Measurements from ENCODE around the gene TDP2.
"Not testable (repeated sequence)": the region's sequence is repeated elsewhere in the genome, so short reads cannot be mapped to it uniquely, and the experiment has no call there.

Gene TDP2

GRCh38 chr6:24664046-24664987 is 2.4 kb downstream of the TDP2 start:
- H3K27ac ChIP-seq (ENCODE audit: low read length), result no peak overlapping the region
- WGBS (ENCODE audit: insufficient coverage, insufficient read length), result no CpG with 5 or more reads among the region's 7 CpGs
- H3K36me3 ChIP-seq (ENCODE audit: control insufficient read depth, insufficient read depth, low read length), result peaks cover 2% of the 10 kb centered on the region; the same call in 1 of the 2 replicates
- H3K4me3 ChIP-seq (ENCODE audit: low read length), result no peak overlapping the region
- no peak for DNase-seq (ENCODE audit: low read depth, low spot score)
- no peaks in the 10 kb centered on the region for H3K27me3 ChIP-seq (ENCODE audit: control insufficient read depth, insufficient read depth, low read length)
- peaks cover 2% of the 10 kb centered on the region; the same call in 1 of the 2 replicates for H3K4me1 ChIP-seq (ENCODE audit: control insufficient read depth, insufficient read depth, low read length)
- no peaks in the 10 kb centered on the region; the same call in 1 of the 2 replicates for H3K9me3 ChIP-seq (ENCODE audit: control insufficient read depth, insufficient read depth, low read length)

- WGBS (ENCODE audit: insufficient coverage, insufficient read length), result no CpG with 5 or more reads among the region's 1 CpG
- no peak overlapping the region for H3K27ac ChIP-seq (ENCODE audit: low read length)
Observed at GRCh38 chr6:24663189-24663588, 3.5 kb downstream of the TDP2 start.

GRCh38 chr6:24662236-24662635 is 4.5 kb downstream of the TDP2 start:
- no peak overlapping the region for H3K27ac ChIP-seq (ENCODE audit: low read length)
- H3K36me3 ChIP-seq (ENCODE audit: control insufficient read depth, insufficient read depth, low read length), result peaks cover 2% of the 10 kb centered on the region; the same call in 1 of the 2 replicates
- H3K27me3 ChIP-seq (ENCODE audit: control insufficient read depth, insufficient read depth, low read length), result no peaks in the 10 kb centered on the region
- no CpG with 5 or more reads among the region's 10 CpGs for WGBS (ENCODE audit: insufficient coverage, insufficient read length)
- peaks cover 8% of the 10 kb centered on the region; the same call in 1 of the 2 replicates for H3K4me1 ChIP-seq (ENCODE audit: control insufficient read depth, insufficient read depth, low read length)
- no peak for DNase-seq (ENCODE audit: low read depth, low spot score)
- H3K9me3 ChIP-seq (ENCODE audit: control insufficient read depth, insufficient read depth, low read length), result no peaks in the 10 kb centered on the region
- no peak overlapping the region for H3K4me3 ChIP-seq (ENCODE audit: low read length)

More at GRCh38 chr6:24663189-24663588, 3.5 kb downstream of the TDP2 start:
- Histone ChIP-seq H3K4me1 (ENCODE audit: control insufficient read depth, insufficient read depth, low read length) (peaks cover 8% of the 10 kb centered on the region; the same call in 1 of the 2 replicates), H3K9me3 (ENCODE audit: control insufficient read depth, insufficient read depth, low read length) (no peaks in the 10 kb centered on the region), H3K27me3 (ENCODE audit: control insufficient read depth, insufficient read depth, low read length) (no peaks in the 10 kb centered on the region), H3K4me3 (ENCODE audit: low read length) (no peak overlapping the region), H3K36me3 (ENCODE audit: control insufficient read depth, insufficient read depth, low read length) (peaks cover 2% of the 10 kb centered on the region; the same call in 1 of the 2 replicates)
- no peak for DNase-seq (ENCODE audit: low read depth, low spot score)

GRCh38 chr6:24661759-24662158 is 4.9 kb downstream of the TDP2 start:
- not testable (repeated sequence) for H3K27me3 ChIP-seq (ENCODE audit: control insufficient read depth, insufficient read depth, low read length); H3K4me1 ChIP-seq (ENCODE audit: control insufficient read depth, insufficient read depth, low read length); H3K27ac ChIP-seq (ENCODE audit: low read length); H3K36me3 ChIP-seq (ENCODE audit: control insufficient read depth, insufficient read depth, low read length); DNase-seq (ENCODE audit: low read depth, low spot score); H3K4me3 ChIP-seq (ENCODE audit: low read length); H3K9me3 ChIP-seq (ENCODE audit: control insufficient read depth, insufficient read depth, low read length)
- no CpG with 5 or more reads among the region's 5 CpGs for WGBS (ENCODE audit: insufficient coverage, insufficient read length)

- Histone ChIP-seq H3K27ac (ENCODE audit: low read length) (no peak overlapping the region), H3K36me3 (ENCODE audit: control insufficient read depth, insufficient read depth, low read length) (peaks cover 2% of the 10 kb centered on the region; the same call in 1 of the 2 replicates), H3K9me3 (ENCODE audit: control insufficient read depth, insufficient read depth, low read length) (no peaks in the 10 kb centered on the region), H3K4me3 (ENCODE audit: low read length) (no peak overlapping the region), H3K4me1 (ENCODE audit: control insufficient read depth, insufficient read depth, low read length) (peaks cover 8% of the 10 kb centered on the region; the same call in 1 of the 2 replicates), H3K27me3 (ENCODE audit: control insufficient read depth, insufficient read depth, low read length) (no peaks in the 10 kb centered on the region)
- no CpG with 5 or more reads among the region's 2 CpGs for WGBS (ENCODE audit: insufficient coverage, insufficient read length)
- no peak for DNase-seq (ENCODE audit: low read depth, low spot score)
Observed at GRCh38 chr6:24660105-24660504, 6.6 kb downstream of the TDP2 start.

- no peaks in the 10 kb centered on the region for H3K27me3 ChIP-seq (ENCODE audit: control insufficient read depth, insufficient read depth, low read length)
- no peak overlapping the region for H3K4me3 ChIP-seq (ENCODE audit: low read length)
- no peak overlapping the region for H3K27ac ChIP-seq (ENCODE audit: low read length)
- H3K4me1 ChIP-seq (ENCODE audit: control insufficient read depth, insufficient read depth, low read length), result peaks cover 8% of the 10 kb centered on the region; the same call in 1 of the 2 replicates
- no peak for DNase-seq (ENCODE audit: low read depth, low spot score)
- no peaks in the 10 kb centered on the region for H3K9me3 ChIP-seq (ENCODE audit: control insufficient read depth, insufficient read depth, low read length)
- peaks cover 2% of the 10 kb centered on the region; the same call in 1 of the 2 replicates for H3K36me3 ChIP-seq (ENCODE audit: control insufficient read depth, insufficient read depth, low read length)
- WGBS (ENCODE audit: insufficient coverage, insufficient read length), result no CpG with 5 or more reads among the region's 1 CpG
Observed at GRCh38 chr6:24659561-24659960, 7.1 kb downstream of the TDP2 start.

- no peaks in the 10 kb centered on the region for H3K27me3 ChIP-seq (ENCODE audit: control insufficient read depth, insufficient read depth, low read length)
- no peaks in the 10 kb centered on the region for H3K9me3 ChIP-seq (ENCODE audit: control insufficient read depth, insufficient read depth, low read length)
- peaks cover 2% of the 10 kb centered on the region; the same call in 1 of the 2 replicates for H3K36me3 ChIP-seq (ENCODE audit: control insufficient read depth, insufficient read depth, low read length)
- no CpG with 5 or more reads among the region's 9 CpGs for WGBS (ENCODE audit: insufficient coverage, insufficient read length)
- no peak overlapping the region for H3K27ac ChIP-seq (ENCODE audit: low read length)
- no peak overlapping the region for H3K4me3 ChIP-seq (ENCODE audit: low read length)
- peaks cover 8% of the 10 kb centered on the region; the same call in 1 of the 2 replicates for H3K4me1 ChIP-seq (ENCODE audit: control insufficient read depth, insufficient read depth, low read length)
- DNase-seq (ENCODE audit: low read depth, low spot score), result no peak
Observed at GRCh38 chr6:24658573-24659560, 7.8 kb downstream of the TDP2 start.

GRCh38 chr6:24655215-24655614 is 11.5 kb downstream of the TDP2 start:
- no CpG with 5 or more reads among the region's 1 CpG for WGBS (ENCODE audit: insufficient coverage, insufficient read length)
- peaks cover 7% of the 10 kb centered on the region; the same call in 1 of the 2 replicates for H3K36me3 ChIP-seq (ENCODE audit: control insufficient read depth, insufficient read depth, low read length)

GRCh38 chr6:24650365-24650764 is 16.3 kb downstream of the TDP2 start:
- no peaks in the 10 kb centered on the region for H3K9me3 ChIP-seq (ENCODE audit: control insufficient read depth, insufficient read depth, low read length)
- no peaks in the 10 kb centered on the region for H3K4me1 ChIP-seq (ENCODE audit: control insufficient read depth, insufficient read depth, low read length)
- no peak overlapping the region for H3K4me3 ChIP-seq (ENCODE audit: low read length)
- H3K27me3 ChIP-seq (ENCODE audit: control insufficient read depth, insufficient read depth, low read length), result no peaks in the 10 kb centered on the region
- DNase-seq (ENCODE audit: low read depth, low spot score), result no peak
- H3K27ac ChIP-seq (ENCODE audit: low read length), result no peak overlapping the region
- no CpG with 5 or more reads among the region's 3 CpGs for WGBS (ENCODE audit: insufficient coverage, insufficient read length)
- H3K36me3 ChIP-seq (ENCODE audit: control insufficient read depth, insufficient read depth, low read length), result peaks cover 7% of the 10 kb centered on the region; the same call in 1 of the 2 replicates

More at GRCh38 chr6:24655215-24655614, 11.5 kb downstream of the TDP2 start:
- peaks cover 8% of the 10 kb centered on the region; the same call in 1 of the 2 replicates for H3K4me1 ChIP-seq (ENCODE audit: control insufficient read depth, insufficient read depth, low read length)
- H3K9me3 ChIP-seq (ENCODE audit: control insufficient read depth, insufficient read depth, low read length), result no peaks in the 10 kb centered on the region
- H3K27me3 ChIP-seq (ENCODE audit: control insufficient read depth, insufficient read depth, low read length), result no peaks in the 10 kb centered on the region
- H3K27ac ChIP-seq (ENCODE audit: low read length), result no peak overlapping the region
- H3K4me3 ChIP-seq (ENCODE audit: low read length), result no peak overlapping the region
- DNase-seq (ENCODE audit: low read depth, low spot score), result no peak

- H3K36me3 ChIP-seq (ENCODE audit: control insufficient read depth, insufficient read depth, low read length), result peaks cover 7% of the 10 kb centered on the region; the same call in 1 of the 2 replicates
- no peak for DNase-seq (ENCODE audit: low read depth, low spot score)
- no peaks in the 10 kb centered on the region for H3K4me1 ChIP-seq (ENCODE audit: control insufficient read depth, insufficient read depth, low read length)
- H3K27ac ChIP-seq (ENCODE audit: low read length), result no peak overlapping the region
- no peaks in the 10 kb centered on the region for H3K27me3 ChIP-seq (ENCODE audit: control insufficient read depth, insufficient read depth, low read length)
- WGBS (ENCODE audit: insufficient coverage, insufficient read length), result no CpG with 5 or more reads among the region's 2 CpGs
- H3K9me3 ChIP-seq (ENCODE audit: control insufficient read depth, insufficient read depth, low read length), result no peaks in the 10 kb centered on the region
- no peak overlapping the region for H3K4me3 ChIP-seq (ENCODE audit: low read length)
Observed at GRCh38 chr6:24649691-24650090, 17.0 kb downstream of the TDP2 start.

Data from iPS DF 6.9 (cell line).